B cell (primary cell): ENCODE data around the gene PNKD.

ENCODE experiments used
- EZH2 ChIP-seq: IDR thresholded peaks from 2 replicates; pipeline ENCODE4 v1.6.1; 2012; ENCODE audit warnings: borderline replicate concordance, low read depth, mild to moderate bottlenecking, moderate library complexity, low read length; ENCODE audit not compliant: insufficient read depth, poor library complexity, severe bottlenecking
- TF ChIP-seq, protein P1 (sequence below): fragments of 200-600 bp; IDR thresholded peaks from one replicate; pipeline ENCODE4 v1.8.0; 2022; ENCODE audit warnings: antibody characterized with exemption, mild to moderate bottlenecking

DNA sequence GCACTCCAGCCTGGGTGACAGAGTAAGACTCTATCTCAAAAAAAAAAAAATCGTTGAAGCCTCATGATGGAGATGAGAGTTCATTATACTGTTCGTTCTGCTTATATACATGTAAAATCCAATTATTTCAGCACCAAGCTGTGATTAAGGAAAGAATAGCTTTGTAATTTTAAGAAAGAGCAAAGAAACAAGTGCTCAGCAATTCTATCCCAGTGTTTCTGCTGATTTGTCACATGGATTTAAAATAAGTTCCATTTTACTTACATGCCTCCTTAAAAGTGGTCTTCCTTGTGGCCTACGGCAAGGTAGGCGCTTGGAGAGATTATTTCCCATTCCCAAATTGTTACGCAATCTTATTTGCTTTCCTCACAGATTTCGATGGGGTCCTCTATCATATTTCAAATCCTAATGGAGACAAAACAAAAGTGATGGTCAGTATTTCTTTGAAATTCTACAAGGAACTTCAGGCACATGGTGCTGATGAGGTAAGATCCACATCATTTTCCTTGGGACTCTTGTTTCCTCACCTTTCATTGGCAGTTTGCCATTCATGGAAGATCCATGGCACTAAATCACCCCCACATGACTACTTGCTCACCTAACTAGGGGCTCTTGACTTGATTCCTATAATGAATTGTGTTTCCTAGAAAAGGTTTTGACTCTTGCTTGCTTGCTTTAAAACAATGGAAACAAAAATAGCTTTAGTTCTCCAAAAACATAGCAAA is 41.8 kb upstream of the PNKD start:
- TF ChIP-seq, protein P1, sequence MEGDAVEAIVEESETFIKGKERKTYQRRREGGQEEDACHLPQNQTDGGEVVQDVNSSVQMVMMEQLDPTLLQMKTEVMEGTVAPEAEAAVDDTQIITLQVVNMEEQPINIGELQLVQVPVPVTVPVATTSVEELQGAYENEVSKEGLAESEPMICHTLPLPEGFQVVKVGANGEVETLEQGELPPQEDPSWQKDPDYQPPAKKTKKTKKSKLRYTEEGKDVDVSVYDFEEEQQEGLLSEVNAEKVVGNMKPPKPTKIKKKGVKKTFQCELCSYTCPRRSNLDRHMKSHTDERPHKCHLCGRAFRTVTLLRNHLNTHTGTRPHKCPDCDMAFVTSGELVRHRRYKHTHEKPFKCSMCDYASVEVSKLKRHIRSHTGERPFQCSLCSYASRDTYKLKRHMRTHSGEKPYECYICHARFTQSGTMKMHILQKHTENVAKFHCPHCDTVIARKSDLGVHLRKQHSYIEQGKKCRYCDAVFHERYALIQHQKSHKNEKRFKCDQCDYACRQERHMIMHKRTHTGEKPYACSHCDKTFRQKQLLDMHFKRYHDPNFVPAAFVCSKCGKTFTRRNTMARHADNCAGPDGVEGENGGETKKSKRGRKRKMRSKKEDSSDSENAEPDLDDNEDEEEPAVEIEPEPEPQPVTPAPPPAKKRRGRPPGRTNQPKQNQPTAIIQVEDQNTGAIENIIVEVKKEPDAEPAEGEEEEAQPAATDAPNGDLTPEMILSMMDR, result no peak
- no peak for TF ChIP-seq EZH2
